ENCODE data around the gene ABCD3.

DNA sequence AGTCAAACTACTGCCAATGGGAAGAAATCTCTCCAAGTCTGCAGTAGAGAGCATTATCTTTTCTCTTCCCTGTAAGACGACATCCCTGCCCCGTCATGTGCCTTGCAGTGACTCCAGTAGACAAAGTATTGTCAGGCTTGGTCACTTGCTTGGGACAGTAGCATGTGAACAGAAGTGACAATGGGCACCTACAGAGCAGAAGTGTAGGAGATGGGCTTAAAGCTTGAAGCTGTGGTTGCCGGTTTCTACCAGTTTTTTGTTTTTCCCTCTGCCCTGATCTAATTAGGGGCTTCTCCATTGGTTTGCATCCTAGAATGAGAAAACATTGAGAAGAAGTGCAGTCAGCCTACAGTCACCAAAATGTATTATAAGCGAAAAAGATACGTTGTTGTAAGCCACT, 110.6 kb downstream of the ABCD3 start:
- TF ChIP-seq POLR2A (IDR thresholded peaks at IDR 0.05; ENCODE audit: low read depth, low read length) (no peak), POLR2AphosphoS5 (IDR thresholded peaks at IDR 0.05; ENCODE audit: low read depth, low read length) (no peak)

Measured in GM12892 (cell line).